Activated CD8-positive, alpha-beta T cell treated with anti-CD3 and anti-CD28 coated beads, Interleukin-2, amount 10 ng/mL, durations not matched to agents 7 days and 5 days (primary cell): ENCODE results near the gene SMPD2. TPM values are rescaled to one million over a fixed set of nuclear protein-coding genes. Genes with fewer than 3 reads are reported as not detected.

Experiments
- ATAC-seq: fragments of 150-1000 bp; cut with Tn5 transposase; one replicate; pipeline ENCODE4 v1.10.0; 2021; ENCODE audit warnings: moderate library complexity
- CTCF ChIA-PET: fragments of 350-600 bp; sonication (Branson Sonifier 250); formaldehyde crosslinking; loops from one replicate; lab custom pipeline; 2021; ENCODE audit warnings: antibody characterized with exemption; lab: Charles Lee
- POLR2A ChIA-PET: fragments of 350-600 bp; sonication (Branson Sonifier 250); formaldehyde crosslinking; loops from one replicate; lab custom pipeline; 2021; ENCODE audit warnings: antibody characterized with exemption; lab: Charles Lee
- DNase-seq: peaks from one replicate; pipeline ENCODE4 v3.0.0-alpha.2; 2020
- H3K27ac Mint-ChIP-seq: one replicate; pipeline ENCODE4 v1.8.0; 2021; ENCODE audit warnings: mild to moderate bottlenecking, mixed read lengths
- H3K27me3 Mint-ChIP-seq: one replicate; pipeline ENCODE4 v1.8.0; 2021; ENCODE audit warnings: low read depth, mixed read lengths
- H3K36me3 Mint-ChIP-seq: one replicate; pipeline ENCODE4 v1.8.0; 2021; ENCODE audit warnings: low read depth, mixed read lengths
- H3K4me1 Mint-ChIP-seq: one replicate; pipeline ENCODE4 v1.8.0; 2021; ENCODE audit warnings: low read depth, mixed read lengths
- H3K4me3 Mint-ChIP-seq: one replicate; pipeline ENCODE4 v1.8.0; 2021; ENCODE audit warnings: mild to moderate bottlenecking, mixed read lengths
- H3K9me3 Mint-ChIP-seq: one replicate; pipeline ENCODE4 v1.8.0; 2022; ENCODE audit warnings: mixed read lengths; ENCODE audit not compliant: insufficient read depth
- total RNA-seq, 2 experiments: library from RNA; stranded (reverse); gene quantifications; one replicate each; pipeline ENCODE4 v1.2.3, GENCODE V29; 2021

SMPD2 gene
- total RNA-seq, 2 experiments from 2014 or later, result 15.5 to 15.6 TPM

- CTCF ChIA-PET, result no interaction called here
Observed at GRCh38 chr6:109488001-109488400, 47.5 kb downstream of the SMPD2 start.

DNA sequence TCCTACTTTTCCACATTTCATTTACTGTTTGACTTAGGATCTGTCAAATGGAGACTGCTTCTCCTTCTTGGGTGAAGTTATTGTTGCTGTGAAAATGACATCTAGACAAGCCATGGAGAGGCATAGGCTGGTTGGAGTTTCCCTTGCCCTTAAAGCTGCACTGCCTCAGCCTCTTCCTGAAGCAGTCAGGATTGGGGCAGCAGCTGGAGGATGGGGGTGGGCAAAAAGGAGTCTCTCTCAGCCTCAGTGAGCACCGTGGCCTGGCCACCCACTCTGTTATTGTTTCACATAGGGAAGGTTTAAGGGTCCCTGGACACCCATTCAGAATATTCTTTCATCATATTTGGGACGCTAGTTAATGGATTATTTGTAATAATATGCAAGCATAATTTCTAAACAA is 50.2 kb downstream of the SMPD2 start:
- ChIA-PET CTCF (interaction anchor here (0.7 to 2.3 kb wide), 14 partner anchors 8 to 549 kb away, joined by 3 to 20 read pairs (median 4); partner anchors contain the start of gene ZBTB24), POLR2A (interaction anchor here (0.8 to 2.5 kb wide), 9 partner anchors 8 to 108 kb away, joined by 4 to 19 read pairs (median 10); partner anchors contain the start of genes CD164, MICAL1, PPIL6 and SMPD2)
- H3K27me3 Mint-ChIP-seq, result peaks cover 9% of the 10 kb centered on the region
- no peaks in the 10 kb centered on the region for H3K9me3 Mint-ChIP-seq
- peaks cover 26% of the 10 kb centered on the region for H3K4me1 Mint-ChIP-seq
- ATAC-seq, result peak; percentile 25
- no peak for DNase-seq
- H3K36me3 Mint-ChIP-seq, result no peaks in the 10 kb centered on the region
- peak overlapping the region; percentile 56 for H3K4me3 Mint-ChIP-seq
- H3K27ac Mint-ChIP-seq, result peak overlapping the region; percentile 94

More at GRCh38 chr6:109488001-109488400, 47.5 kb downstream of the SMPD2 start:
- Mint-ChIP-seq H3K27me3 (peaks cover 9% of the 10 kb centered on the region), H3K4me1 (peaks cover 32% of the 10 kb centered on the region), H3K27ac (no peak overlapping the region), H3K36me3 (no peaks in the 10 kb centered on the region), H3K9me3 (no peaks in the 10 kb centered on the region), H3K4me3 (no peak overlapping the region)
- no peak for ATAC-seq
- POLR2A ChIA-PET, result no interaction called here
- no peak for DNase-seq

DNA sequence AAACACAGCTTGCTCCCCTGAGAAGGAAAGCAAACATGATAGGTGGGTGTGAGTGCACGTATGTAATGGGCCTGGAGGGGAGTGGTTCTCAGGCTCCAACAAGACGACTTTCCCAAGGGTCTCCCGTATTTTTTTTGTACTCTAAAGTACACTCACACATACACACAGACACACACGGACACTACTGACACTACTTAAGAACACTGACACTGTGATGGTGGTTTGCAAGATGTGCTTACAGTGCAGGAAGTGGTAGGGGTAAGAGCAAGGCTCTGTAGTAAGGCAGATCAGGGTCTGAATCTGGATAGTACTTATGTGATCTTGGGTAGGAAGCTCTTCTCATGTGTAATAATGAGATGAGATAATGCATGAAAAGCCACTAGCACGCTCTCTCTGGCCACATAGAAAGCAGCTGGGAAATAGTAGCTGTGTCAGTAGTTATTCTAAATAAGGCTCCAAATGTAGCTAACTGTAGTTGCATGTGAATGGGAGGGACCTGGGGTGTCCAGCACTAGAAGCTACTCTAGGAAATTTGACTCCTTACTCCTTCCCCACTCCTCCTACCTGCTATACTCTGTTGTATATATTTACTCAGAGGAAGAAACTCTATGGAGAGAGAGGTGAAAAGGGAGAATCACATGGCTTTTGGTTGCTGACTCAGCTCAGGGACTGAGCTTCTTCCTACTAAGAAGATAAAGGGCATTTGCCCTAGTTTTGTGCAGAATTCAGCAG is 50.8 kb downstream of the SMPD2 start:
- ChIA-PET CTCF (interaction anchor here (0.6 to 2.3 kb wide), 20 partner anchors 9 to 1674 kb away, joined by 3 to 20 read pairs (median 4); partner anchors contain the start of genes CD164 and ZBTB24), POLR2A (interaction anchor here (0.8 to 2.5 kb wide), 14 partner anchors 9 to 114 kb away, joined by 3 to 19 read pairs (median 6); partner anchors contain the start of genes CD164, MICAL1, PPIL6 and SMPD2)
- Mint-ChIP-seq H3K27ac (peak overlapping the region; percentile 94), H3K27me3 (peaks cover 9% of the 10 kb centered on the region), H3K9me3 (no peaks in the 10 kb centered on the region), H3K4me3 (peak overlapping the region; percentile 56), H3K4me1 (peaks cover 32% of the 10 kb centered on the region), H3K36me3 (no peaks in the 10 kb centered on the region)
- ATAC-seq (peak; percentile 97), DNase-seq (peak; percentile 66)

Other genes starting within 250 kb of the SMPD2 start
- 100 to 1,000 TPM; 236 to 249 TPM for gene CD164, start 58.3 kb upstream of the SMPD2 start, total RNA-seq
- under 1 TPM in 1 of 2 experiments, not detected in 1; 0.16 TPM for gene PPIL6, start 96 bp upstream of the SMPD2 start, total RNA-seq
- 10 to 100 TPM; 50.5 to 53.2 TPM for gene MICAL1, start 15.0 kb downstream of the SMPD2 start, total RNA-seq
- gene ZBTB24, start 42.5 kb downstream of the SMPD2 start, total RNA-seq, result 10 to 100 TPM; 16.0 to 16.3 TPM